CD4-positive, alpha-beta memory T cell (primary cell): ENCODE measurements around the gene GNAI1. TPM values are rescaled to one million over a fixed set of nuclear protein-coding genes. Genes with fewer than 3 reads are reported as not detected.

Source experiments
- CTCF ChIA-PET: fragments of 350-600 bp; sonication (Branson Sonifier 250); formaldehyde crosslinking; loops from one replicate; lab custom pipeline; 2021; ENCODE audit warnings: inconsistent platforms; ENCODE audit not compliant: partially characterized antibody; lab: Charles Lee
- POLR2A ChIA-PET: fragments of 350-600 bp; sonication (Branson Sonifier 250); formaldehyde crosslinking; loops from one replicate; lab custom pipeline; 2021; ENCODE audit not compliant: partially characterized antibody; lab: Charles Lee
- DNase-seq, 5 donors: peaks; one replicate each; pipeline versions ENCODE4 v3.0.0 to v3.0.0-alpha.2; 2020 to 2022; ENCODE audit warnings: mixed read lengths in 1 of 5
- H3K27ac ChIP-seq: one replicate; pipeline ENCODE4 v1.7.0; 2013; ENCODE audit warnings: low read depth, low read length
- H3K27me3 ChIP-seq: 2 replicates; pipeline ENCODE4 v1.7.0; 2013; ENCODE audit warnings: mild to moderate bottlenecking, low read length, moderate library complexity; ENCODE audit not compliant: insufficient read depth
- H3K36me3 ChIP-seq: 2 replicates; pipeline ENCODE4 v1.7.0; 2013; ENCODE audit warnings: mild to moderate bottlenecking, low read length, moderate library complexity; ENCODE audit not compliant: insufficient read depth
- H3K4me1 ChIP-seq: 2 replicates; pipeline ENCODE4 v1.7.0; 2013; ENCODE audit warnings: mild to moderate bottlenecking, low read length, moderate library complexity; ENCODE audit not compliant: insufficient read depth
- H3K4me3 ChIP-seq, 2 donors: one replicate each; pipeline ENCODE4 v1.7.0; 2013; ENCODE audit warnings: low read length in 2 of 2, mild to moderate bottlenecking in 1 of 2
- H3K9me3 ChIP-seq, 2 donors: one replicate each; pipeline ENCODE4 v1.7.0; 2013; ENCODE audit warnings: low read length in 2 of 2, control low read depth in 1 of 2; ENCODE audit not compliant: control insufficient read depth in 1 of 2
- H3K27ac Mint-ChIP-seq, 7 donors: one replicate each; pipeline ENCODE4 v1.8.0; 2020 to 2021; ENCODE audit warnings: mixed read lengths in 7 of 7, mild to moderate bottlenecking in 6 of 7, inconsistent platforms in 3 of 7, moderate library complexity in 3 of 7
- H3K27me3 Mint-ChIP-seq, 2 donors: one replicate each; pipeline ENCODE4 v1.8.0; 2020 to 2021; ENCODE audit warnings: mixed read lengths in 2 of 2
- H3K36me3 Mint-ChIP-seq, 2 donors: one replicate each; pipeline ENCODE4 v1.8.0; 2020 to 2021; ENCODE audit warnings: mixed read lengths in 2 of 2, inconsistent platforms in 1 of 2, mild to moderate bottlenecking in 1 of 2
- H3K4me1 Mint-ChIP-seq, 4 donors: one replicate each; pipeline ENCODE4 v1.8.0; 2020 to 2021; ENCODE audit warnings: mixed read lengths in 4 of 4, mild to moderate bottlenecking in 1 of 4
- H3K4me3 Mint-ChIP-seq, 8 donors: one replicate each; pipeline ENCODE4 v1.8.0; 2020 to 2021; ENCODE audit warnings: mixed read lengths in 8 of 8, mild to moderate bottlenecking in 7 of 8, moderate library complexity in 6 of 8, inconsistent platforms in 3 of 8
- H3K9me3 Mint-ChIP-seq, 8 donors: one replicate each; pipeline ENCODE4 v1.8.0; 2020 to 2021; ENCODE audit warnings: mixed read lengths in 8 of 8, mild to moderate bottlenecking in 5 of 8, inconsistent platforms in 3 of 8, moderate library complexity in 1 of 8
- intact Hi-C: fragments of 100-400 bp; cut with micrococcal nuclease; formaldehyde crosslinking; loops from one replicate; pipeline ENCODE4 v1.15.1; 2023
- polyA plus RNA-seq, 2 donors: library from polyadenylated mRNA; unstranded; fragments of 300-500 nt; fragmentation: Illumina TruSeq; gene quantifications; one replicate each; pipeline ENCODE4 v1.2.3, GENCODE V29; 2021
- total RNA-seq, 2 experiments: library from RNA; stranded (reverse); gene quantifications; one replicate each; pipeline ENCODE4 v1.2.3, GENCODE V29; 2021

GNAI1 gene
- total and polyA plus RNA-seq, 4 experiments from 2014 or later = 0.49 to 0.78 (median 0.60) TPM; not detected in 1

GRCh38 chr7:80161466-80161865 lies 26.8 kb downstream of the GNAI1 start:
- DNase-seq = no peak
- Histone ChIP-seq H3K27ac (no peak overlapping the region), H3K4me1 (no peaks in the 10 kb centered on the region), H3K36me3 (no peaks in the 10 kb centered on the region), H3K27me3 (no peaks in the 10 kb centered on the region), H3K9me3 (no peaks in the 10 kb centered on the region), H3K4me3 (no peak overlapping the region)
- POLR2A ChIA-PET = no interaction called here
- Mint-ChIP-seq H3K27ac (no peak overlapping the region), H3K27me3 (no peaks in the 10 kb centered on the region), H3K36me3 (no peaks in the 10 kb centered on the region), H3K4me3 (no peak overlapping the region), H3K4me1 (no peaks in the 10 kb centered on the region), H3K9me3 (peaks cover 0 to 15% (median 4%) of the 10 kb centered on the region in 8 donors)
- intact Hi-C loops = no loop called here
- CTCF ChIA-PET = no interaction called here

- no peaks in the 10 kb centered on the region for H3K27me3 Mint-ChIP-seq
- no peaks in the 10 kb centered on the region for H3K9me3 ChIP-seq
- no peak for DNase-seq
- peaks cover 3 to 17% (median 4%) of the 10 kb centered on the region in 8 donors for H3K9me3 Mint-ChIP-seq
- H3K27me3 ChIP-seq = no peaks in the 10 kb centered on the region
- H3K36me3 Mint-ChIP-seq = no peaks in the 10 kb centered on the region
- no peaks in the 10 kb centered on the region for H3K4me1 ChIP-seq
- H3K27ac ChIP-seq = no peak overlapping the region
- H3K4me3 ChIP-seq = no peak overlapping the region
- H3K27ac Mint-ChIP-seq = no peak overlapping the region
- no peaks in the 10 kb centered on the region for H3K36me3 ChIP-seq
- H3K4me1 Mint-ChIP-seq = no peaks in the 10 kb centered on the region
- intact Hi-C loops = no loop called here
- H3K4me3 Mint-ChIP-seq = no peak overlapping the region
- ChIA-PET CTCF (no interaction called here), POLR2A (no interaction called here)
Observed at GRCh38 chr7:80165177-80165576, 30.5 kb downstream of the GNAI1 start.

- H3K4me1 ChIP-seq = no peaks in the 10 kb centered on the region
- H3K27me3 ChIP-seq = no peaks in the 10 kb centered on the region
- CTCF ChIA-PET = no interaction called here
- no peak overlapping the region for H3K4me3 ChIP-seq
- Mint-ChIP-seq H3K36me3 (no peaks in the 10 kb centered on the region), H3K4me1 (no peaks in the 10 kb centered on the region), H3K27me3 (no peaks in the 10 kb centered on the region), H3K27ac (no peak overlapping the region), H3K9me3 (peaks cover 0 to 16% (median 5%) of the 10 kb centered on the region in 8 donors), H3K4me3 (no peak overlapping the region)
- H3K36me3 ChIP-seq = no peaks in the 10 kb centered on the region
- intact Hi-C loops = no loop called here
- POLR2A ChIA-PET = no interaction called here
- H3K9me3 ChIP-seq = no peaks in the 10 kb centered on the region
- DNase-seq = no peak
- H3K27ac ChIP-seq = no peak overlapping the region
Observed at GRCh38 chr7:80170445-80170844, 35.8 kb downstream of the GNAI1 start.

- Histone ChIP-seq H3K4me3 (no peak overlapping the region), H3K4me1 (no peaks in the 10 kb centered on the region), H3K36me3 (no peaks in the 10 kb centered on the region), H3K27ac (no peak overlapping the region), H3K27me3 (no peaks in the 10 kb centered on the region), H3K9me3 (no peaks in the 10 kb centered on the region)
- no peak for DNase-seq
- Mint-ChIP-seq H3K27ac (no peak overlapping the region), H3K9me3 (peaks cover 0 to 22% (median 6%) of the 10 kb centered on the region in 8 donors), H3K36me3 (no peaks in the 10 kb centered on the region), H3K27me3 (no peaks in the 10 kb centered on the region), H3K4me1 (no peaks in the 10 kb centered on the region), H3K4me3 (no peak overlapping the region)
- CTCF ChIA-PET = no interaction called here
- intact Hi-C loops = no loop called here
- POLR2A ChIA-PET = no interaction called here
Observed at GRCh38 chr7:80172387-80172786, 37.8 kb downstream of the GNAI1 start.

- H3K27me3 Mint-ChIP-seq = no peaks in the 10 kb centered on the region
- H3K4me3 ChIP-seq = no peak overlapping the region
- POLR2A ChIA-PET = no interaction called here
- H3K36me3 Mint-ChIP-seq = no peaks in the 10 kb centered on the region
- no peak for DNase-seq
- H3K9me3 ChIP-seq = no peaks in the 10 kb centered on the region
- CTCF ChIA-PET = no interaction called here
- H3K4me1 ChIP-seq = no peaks in the 10 kb centered on the region
- H3K4me3 Mint-ChIP-seq = no peak overlapping the region
- no peaks in the 10 kb centered on the region for H3K36me3 ChIP-seq
- peaks cover 0 to 23% (median 4%) of the 10 kb centered on the region in 8 donors for H3K9me3 Mint-ChIP-seq
- no peaks in the 10 kb centered on the region for H3K27me3 ChIP-seq
- H3K4me1 Mint-ChIP-seq = no peaks in the 10 kb centered on the region
- intact Hi-C loops = no loop called here
- no peak overlapping the region for H3K27ac ChIP-seq
- no peak overlapping the region for H3K27ac Mint-ChIP-seq
Observed at GRCh38 chr7:80175744-80176143, 41.1 kb downstream of the GNAI1 start.

- DNase-seq = no peak
- H3K4me3 ChIP-seq = no peak overlapping the region
- intact Hi-C loops = no loop called here
- H3K9me3 ChIP-seq = no peaks in the 10 kb centered on the region
- Mint-ChIP-seq H3K36me3 (no peaks in the 10 kb centered on the region), H3K27ac (no peak overlapping the region), H3K27me3 (no peaks in the 10 kb centered on the region), H3K4me1 (peaks cover 0 to 2% (median 0%) of the 10 kb centered on the region in 4 donors), H3K9me3 (peaks cover 0 to 13% (median 5%) of the 10 kb centered on the region in 8 donors), H3K4me3 (no peak overlapping the region)
- H3K27ac ChIP-seq = no peak overlapping the region
- POLR2A ChIA-PET = no interaction called here
- no peaks in the 10 kb centered on the region for H3K36me3 ChIP-seq
- H3K27me3 ChIP-seq = no peaks in the 10 kb centered on the region
- H3K4me1 ChIP-seq = no peaks in the 10 kb centered on the region
- CTCF ChIA-PET = interaction anchor here (1.4 kb wide), 1 partner anchor 8 kb away, joined by 3 read pairs; no protein-coding TSS in a partner anchor
Observed at GRCh38 chr7:80181411-80181810, 46.8 kb downstream of the GNAI1 start.

GRCh38 chr7:80182630-80183276 lies 48.1 kb downstream of the GNAI1 start:
- H3K27me3 ChIP-seq = no peaks in the 10 kb centered on the region
- H3K36me3 ChIP-seq = no peaks in the 10 kb centered on the region
- H3K27ac Mint-ChIP-seq = no peak overlapping the region
- H3K27ac ChIP-seq = no peak overlapping the region
- no peaks in the 10 kb centered on the region for H3K4me1 ChIP-seq
- H3K4me3 ChIP-seq = no peak overlapping the region
- H3K9me3 Mint-ChIP-seq = peaks cover 0 to 13% (median 4%) of the 10 kb centered on the region in 8 donors
- no peak for DNase-seq
- H3K36me3 Mint-ChIP-seq = no peaks in the 10 kb centered on the region
- POLR2A ChIA-PET = no interaction called here
- H3K27me3 Mint-ChIP-seq = no peaks in the 10 kb centered on the region
- peaks cover 0 to 2% (median 0%) of the 10 kb centered on the region in 4 donors for H3K4me1 Mint-ChIP-seq
- no peak overlapping the region for H3K4me3 Mint-ChIP-seq
- CTCF ChIA-PET = no interaction called here
- H3K9me3 ChIP-seq = no peaks in the 10 kb centered on the region
- intact Hi-C loops = no loop called here
